ACC112 (cell line): Measurements from ENCODE around the gene OXCT2.

Experiments used
- H2AFZ ChIP-seq: fragments of 200-600 bp; sonication (generic); one replicate; pipeline ENCODE4 v1.6.0; 2017; ENCODE audit warnings: antibody characterized with exemption, low read length; ENCODE audit not compliant: unreplicated experiment
- H3K27ac ChIP-seq: fragments of 200-600 bp; sonication (generic); 2 replicates; pipeline ENCODE4 v1.5.1; 2014; ENCODE audit warnings: low read depth, mild to moderate bottlenecking, antibody characterized with exemption, low read length, moderate library complexity
- H3K27me3 ChIP-seq: fragments of 200-600 bp; sonication (generic); 2 replicates; pipeline ENCODE4 v1.6.1; 2014; ENCODE audit warnings: mild to moderate bottlenecking, antibody characterized with exemption, low read length, moderate library complexity, mixed read lengths; ENCODE audit not compliant: insufficient read depth
- H3K36me3 ChIP-seq: fragments of 200-600 bp; sonication (generic); 2 replicates; pipeline ENCODE4 v1.6.1; 2016; ENCODE audit warnings: mild to moderate bottlenecking, antibody characterized with exemption, low read length, moderate library complexity, mixed read lengths; ENCODE audit not compliant: insufficient read depth
- H3K4me1 ChIP-seq: fragments of 200-600 bp; sonication (generic); one replicate; pipeline ENCODE4 v1.6.1; 2016; ENCODE audit warnings: low read length, mixed read lengths; ENCODE audit not compliant: insufficient read depth, unreplicated experiment, control insufficient read depth
- H3K4me3 ChIP-seq: fragments of 200-600 bp; sonication (generic); 2 replicates; pipeline ENCODE4 v1.5.1; 2014; ENCODE audit warnings: mild to moderate bottlenecking, low read depth, low read length
- H3K79me2 ChIP-seq: fragments of 200-600 bp; sonication (generic); one replicate; pipeline ENCODE4 v1.6.0; 2016; ENCODE audit warnings: low read length; ENCODE audit not compliant: control insufficient read depth, unreplicated experiment, insufficient read depth

OXCT2 gene

GRCh38 chr1:39761557-39762260, 9.4 kb downstream of the OXCT2 start:
- H3K36me3 ChIP-seq, result no peaks in the 10 kb centered on the region
- no peaks in the 10 kb centered on the region for H3K79me2 ChIP-seq
- H3K27ac ChIP-seq, result no peak overlapping the region
- peaks cover 6% of the 10 kb centered on the region for H3K4me1 ChIP-seq
- H3K27me3 ChIP-seq, result no peaks in the 10 kb centered on the region
- H3K4me3 ChIP-seq, result no peak overlapping the region
- no peak overlapping the region for H2AFZ ChIP-seq

GRCh38 chr1:39761016-39761415, 10.1 kb downstream of the OXCT2 start:
- H3K27ac ChIP-seq, result no peak overlapping the region
- H3K36me3 ChIP-seq, result no peaks in the 10 kb centered on the region
- H3K4me1 ChIP-seq, result peaks cover 6% of the 10 kb centered on the region
- H2AFZ ChIP-seq, result no peak overlapping the region
- no peaks in the 10 kb centered on the region for H3K79me2 ChIP-seq
- no peaks in the 10 kb centered on the region for H3K27me3 ChIP-seq
- H3K4me3 ChIP-seq, result no peak overlapping the region

GRCh38 chr1:39760074-39761008, 10.8 kb downstream of the OXCT2 start:
- H3K27me3 ChIP-seq, result no peaks in the 10 kb centered on the region
- no peaks in the 10 kb centered on the region for H3K79me2 ChIP-seq
- H3K4me1 ChIP-seq, result peaks cover 6% of the 10 kb centered on the region
- H3K4me3 ChIP-seq, result no peak overlapping the region
- no peaks in the 10 kb centered on the region for H3K36me3 ChIP-seq
- no peak overlapping the region for H2AFZ ChIP-seq
- no peak overlapping the region for H3K27ac ChIP-seq

DNA sequence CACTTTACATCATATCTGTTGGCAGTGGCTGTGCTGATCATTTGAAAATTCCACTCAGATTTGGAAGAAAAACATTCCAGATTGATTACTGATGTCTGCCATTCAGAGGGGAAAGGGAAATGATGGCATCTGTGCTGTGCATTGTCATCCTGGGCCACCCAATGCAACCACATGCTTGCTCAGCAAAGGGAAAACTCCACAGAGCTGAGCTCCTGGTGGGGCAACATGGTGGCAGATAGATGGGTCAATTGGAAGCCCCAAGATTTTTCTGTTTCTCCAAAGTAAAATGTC, 11.8 kb downstream of the OXCT2 start:
- no peaks in the 10 kb centered on the region for H3K79me2 ChIP-seq
- no peaks in the 10 kb centered on the region for H3K27me3 ChIP-seq
- H3K36me3 ChIP-seq, result no peaks in the 10 kb centered on the region
- H2AFZ ChIP-seq, result no peak overlapping the region
- H3K4me1 ChIP-seq, result peaks cover 6% of the 10 kb centered on the region
- H3K27ac ChIP-seq, result no peak overlapping the region
- H3K4me3 ChIP-seq, result no peak overlapping the region

DNA sequence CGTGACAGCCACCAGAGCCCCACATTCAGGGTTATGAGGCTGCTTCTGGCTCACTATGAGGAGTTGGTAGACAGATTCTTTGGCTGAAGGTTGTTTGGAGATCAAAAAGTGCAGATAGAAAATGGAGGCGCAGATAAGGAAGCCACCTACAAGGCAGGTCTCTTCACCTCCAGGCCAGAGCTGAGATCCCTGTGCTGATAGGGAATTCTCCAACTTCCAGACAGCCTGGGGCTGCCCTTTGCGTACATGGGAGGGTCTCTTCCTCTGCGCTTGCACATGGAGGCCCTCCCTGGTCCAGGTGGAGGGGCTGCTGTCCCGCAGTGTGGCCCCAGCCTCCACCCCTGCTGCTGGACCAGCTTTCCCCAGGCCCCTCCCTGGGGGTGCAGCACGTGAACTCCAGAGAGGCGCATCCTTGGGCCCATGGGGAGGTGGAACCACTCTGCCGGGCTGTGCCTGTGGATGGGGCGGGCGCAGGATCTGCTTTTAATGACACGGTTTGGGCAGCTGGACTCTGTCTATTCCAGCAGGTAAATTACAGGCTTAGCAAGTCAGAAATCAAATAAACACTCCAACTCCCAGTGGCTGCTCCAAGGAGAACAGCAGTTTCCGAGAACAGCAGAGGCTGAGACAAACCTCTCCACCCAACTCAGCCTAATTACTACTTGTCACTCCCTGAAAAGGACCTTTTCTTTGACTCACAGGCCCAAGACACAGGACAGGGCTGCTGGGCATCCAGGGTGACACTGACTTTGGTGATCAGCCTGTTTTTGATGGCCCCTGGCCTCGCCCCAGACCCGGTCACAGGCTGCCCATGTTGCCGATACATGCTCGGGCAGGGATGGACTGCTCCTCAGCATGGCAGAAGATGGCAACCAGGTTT, 12.4 kb downstream of the OXCT2 start:
- Histone ChIP-seq H3K36me3 (no peaks in the 10 kb centered on the region), H2AFZ (no peak overlapping the region), H3K27ac (no peak overlapping the region), H3K79me2 (no peaks in the 10 kb centered on the region), H3K27me3 (no peaks in the 10 kb centered on the region), H3K4me3 (no peak overlapping the region), H3K4me1 (peaks cover 6% of the 10 kb centered on the region)

DNA sequence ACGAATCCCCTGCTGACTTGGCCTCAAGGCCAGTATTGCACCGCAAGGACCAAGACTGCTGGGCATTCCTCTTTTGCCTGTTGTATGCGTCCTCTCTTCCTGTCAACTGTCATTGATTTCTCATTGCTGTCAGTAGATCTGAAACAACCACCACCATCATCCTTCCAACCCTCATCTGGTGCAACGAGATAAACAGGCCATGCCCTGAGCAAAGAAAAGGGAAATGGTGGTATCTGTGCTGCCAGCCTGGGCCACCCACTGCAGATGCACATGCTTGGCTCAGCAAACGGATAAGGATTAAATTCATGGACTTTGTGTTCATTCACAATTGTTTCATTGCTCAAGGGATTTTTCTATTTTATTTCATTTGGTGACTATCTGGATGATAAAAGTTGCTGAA, 13.6 kb downstream of the OXCT2 start:
- H3K27me3 ChIP-seq, result no peaks in the 10 kb centered on the region
- no peak overlapping the region for H3K27ac ChIP-seq
- no peaks in the 10 kb centered on the region for H3K79me2 ChIP-seq
- H3K4me1 ChIP-seq, result peaks cover 6% of the 10 kb centered on the region
- no peak overlapping the region for H3K4me3 ChIP-seq
- no peak overlapping the region for H2AFZ ChIP-seq
- 0 out of 2 replicates have a peak, but pooled peaks cover 2% of the 10 kb centered on the region for H3K36me3 ChIP-seq

DNA sequence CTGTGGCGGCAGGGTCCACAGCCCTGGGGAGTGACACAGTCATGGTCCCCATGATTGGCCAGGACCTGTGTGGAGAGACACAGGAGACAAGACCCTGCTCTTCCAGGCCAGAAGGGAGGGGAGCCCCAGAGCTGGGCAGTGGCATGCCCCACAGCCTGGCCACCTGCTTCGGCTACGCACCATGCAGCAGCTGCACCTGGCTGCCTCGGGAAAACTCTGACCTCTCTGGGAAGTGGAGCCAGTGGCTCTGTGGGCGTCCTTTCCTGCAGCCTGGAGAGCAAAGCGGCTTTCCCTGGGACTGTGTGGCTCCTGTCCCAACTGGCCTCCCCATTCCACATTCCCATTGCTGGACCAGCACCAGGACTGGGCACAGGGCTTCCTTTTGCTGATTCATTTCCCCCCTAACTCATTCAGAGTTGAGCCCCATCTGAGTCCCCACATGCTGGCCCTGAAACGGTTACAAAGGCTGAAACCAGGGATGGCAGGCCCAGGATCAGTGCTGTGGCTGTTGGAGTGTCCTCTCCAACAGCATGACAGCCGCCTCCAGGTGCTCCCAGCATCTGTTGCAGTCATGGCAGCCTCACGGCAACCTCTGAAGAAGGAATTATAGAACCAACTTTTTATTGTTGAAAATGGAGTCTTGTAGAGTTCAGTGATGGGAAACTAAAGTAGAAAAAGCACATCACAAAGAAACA, 15.0 kb downstream of the OXCT2 start:
- Histone ChIP-seq H3K27ac (no peak overlapping the region), H3K79me2 (no peaks in the 10 kb centered on the region), H3K4me3 (no peak overlapping the region), H3K27me3 (no peaks in the 10 kb centered on the region), H3K4me1 (peaks cover 6% of the 10 kb centered on the region), H3K36me3 (0 out of 2 replicates have a peak, but pooled peaks cover 8% of the 10 kb centered on the region), H2AFZ (no peak overlapping the region)

DNA sequence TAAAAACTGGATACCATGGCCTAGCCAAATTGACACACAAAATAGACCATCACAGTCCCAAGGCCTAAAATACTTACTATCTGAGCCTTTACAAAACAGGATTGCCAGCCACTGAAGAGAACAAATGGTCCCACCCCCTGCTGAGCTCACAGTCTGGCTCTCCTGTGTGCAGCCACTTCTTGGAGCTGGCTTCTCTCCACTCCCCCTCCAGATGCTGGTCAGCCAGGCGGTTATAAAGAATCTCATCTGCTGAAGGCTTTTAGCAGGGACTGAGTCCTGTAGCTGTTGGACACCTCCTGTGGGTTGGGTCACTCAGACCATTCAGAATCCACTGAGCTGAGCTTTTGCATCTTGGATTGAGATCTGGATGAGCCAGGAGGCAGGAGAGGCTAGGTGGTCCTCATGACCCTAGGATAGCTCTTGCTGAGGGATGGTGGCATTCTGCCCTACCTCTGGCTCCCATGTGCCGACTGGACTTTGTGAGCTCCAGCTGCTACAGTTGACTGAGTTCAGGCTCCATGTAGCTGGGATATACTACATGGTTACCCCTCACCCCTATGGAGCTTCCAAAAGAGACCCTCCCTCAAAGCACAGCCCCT, 16.1 kb downstream of the OXCT2 start:
- Histone ChIP-seq H3K36me3 (peaks cover 12% of the 10 kb centered on the region), H3K27me3 (no peaks in the 10 kb centered on the region), H3K4me3 (no peak overlapping the region), H2AFZ (no peak overlapping the region), H3K4me1 (peaks cover 6% of the 10 kb centered on the region), H3K79me2 (no peaks in the 10 kb centered on the region), H3K27ac (no peak overlapping the region)

DNA sequence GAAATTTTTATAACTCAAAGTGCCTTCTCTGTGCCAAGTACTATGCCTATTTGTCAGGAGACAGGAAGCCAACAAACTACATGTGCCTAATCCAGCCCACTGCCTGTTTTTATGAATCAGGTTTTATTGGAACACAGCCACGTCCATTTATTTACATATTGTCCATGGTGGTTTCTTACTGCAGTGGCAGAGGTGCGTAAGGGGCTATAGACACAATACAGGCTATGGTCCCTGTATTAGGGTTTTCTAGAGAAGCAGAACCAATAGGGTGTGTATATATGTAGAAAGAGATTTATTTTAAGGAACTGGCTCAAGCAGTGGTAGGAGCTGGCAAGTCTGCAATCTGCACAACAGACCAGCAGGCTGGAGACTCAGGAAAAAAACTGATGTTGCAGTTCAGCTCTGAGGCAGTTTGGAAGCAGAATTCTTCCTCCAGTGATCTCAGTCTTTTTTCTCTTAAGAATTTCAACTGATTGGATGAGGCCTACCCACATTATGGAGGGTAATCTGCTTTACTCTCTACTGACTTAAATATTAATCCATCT, 17.1 kb downstream of the OXCT2 start:
- Histone ChIP-seq H3K4me3 (no peak overlapping the region), H3K36me3 (peaks cover 17% of the 10 kb centered on the region), H3K79me2 (no peaks in the 10 kb centered on the region), H3K27ac (no peak overlapping the region), H3K4me1 (peaks cover 2% of the 10 kb centered on the region), H2AFZ (no peak overlapping the region), H3K27me3 (no peaks in the 10 kb centered on the region)
